ENCODE measurements around the gene GRIK4. TPM values are rescaled to one million over a fixed set of nuclear protein-coding genes. Genes with fewer than 3 reads are reported as not detected.

Gene GRIK4
- total and polyA plus RNA-seq, 8 donors: 0.76 to 10.1 (median 7.7) TPM

DNA sequence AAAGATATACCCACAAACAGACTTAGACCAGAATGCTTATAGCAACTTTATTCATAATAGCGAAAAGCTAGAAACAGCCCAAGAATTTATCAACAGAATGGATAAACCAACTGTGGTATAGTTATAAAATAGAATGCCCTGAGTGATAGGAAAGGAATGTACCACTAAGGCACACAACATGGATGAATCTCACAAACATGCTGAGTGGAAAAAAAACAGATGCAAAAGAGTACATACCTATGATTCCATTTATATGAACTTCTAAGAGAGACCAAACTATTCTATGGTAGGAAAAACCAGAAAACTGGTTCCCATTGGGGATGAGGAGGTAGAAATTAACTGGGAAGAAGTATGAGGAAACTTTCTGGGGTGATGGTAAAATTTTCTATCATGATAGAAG, 40.4 kb upstream of the GRIK4 start:
- H3K36me3 ChIP-seq: peaks cover 3 to 71% of the 10 kb centered on the region in 2 donors

DNA sequence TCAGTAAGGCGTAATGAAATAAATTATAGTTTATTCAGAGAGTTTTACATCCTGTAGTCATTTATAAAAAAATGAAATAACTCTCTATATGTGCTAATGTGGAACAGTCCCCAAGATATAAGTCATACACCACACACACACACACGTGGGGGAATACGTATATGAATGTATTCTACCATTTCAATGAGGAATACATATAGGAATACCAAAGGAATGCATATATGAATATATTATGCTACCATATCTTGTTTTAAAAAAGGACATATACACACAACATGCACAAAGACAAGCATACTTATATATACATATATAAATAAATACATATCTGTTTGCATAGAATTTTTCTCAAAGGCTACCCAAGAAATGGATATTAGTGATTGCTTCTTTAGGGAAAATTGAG, 39.6 kb upstream of the GRIK4 start:
- H3K4me1 ChIP-seq: no peaks in the 10 kb centered on the region

More for the DNA sequence above, 40.4 kb upstream of the GRIK4 start:
- H3K27ac ChIP-seq: no peak overlapping the region
- H3K9me3 ChIP-seq: no peaks in the 10 kb centered on the region
- TF ChIP-seq, protein P1, sequence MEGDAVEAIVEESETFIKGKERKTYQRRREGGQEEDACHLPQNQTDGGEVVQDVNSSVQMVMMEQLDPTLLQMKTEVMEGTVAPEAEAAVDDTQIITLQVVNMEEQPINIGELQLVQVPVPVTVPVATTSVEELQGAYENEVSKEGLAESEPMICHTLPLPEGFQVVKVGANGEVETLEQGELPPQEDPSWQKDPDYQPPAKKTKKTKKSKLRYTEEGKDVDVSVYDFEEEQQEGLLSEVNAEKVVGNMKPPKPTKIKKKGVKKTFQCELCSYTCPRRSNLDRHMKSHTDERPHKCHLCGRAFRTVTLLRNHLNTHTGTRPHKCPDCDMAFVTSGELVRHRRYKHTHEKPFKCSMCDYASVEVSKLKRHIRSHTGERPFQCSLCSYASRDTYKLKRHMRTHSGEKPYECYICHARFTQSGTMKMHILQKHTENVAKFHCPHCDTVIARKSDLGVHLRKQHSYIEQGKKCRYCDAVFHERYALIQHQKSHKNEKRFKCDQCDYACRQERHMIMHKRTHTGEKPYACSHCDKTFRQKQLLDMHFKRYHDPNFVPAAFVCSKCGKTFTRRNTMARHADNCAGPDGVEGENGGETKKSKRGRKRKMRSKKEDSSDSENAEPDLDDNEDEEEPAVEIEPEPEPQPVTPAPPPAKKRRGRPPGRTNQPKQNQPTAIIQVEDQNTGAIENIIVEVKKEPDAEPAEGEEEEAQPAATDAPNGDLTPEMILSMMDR (IDR thresholded peaks at IDR 0.05): no peak
- no peak overlapping the region for H3K4me3 ChIP-seq
- intact Hi-C loops (cut with DNase I): no loop called here
- ATAC-seq (no peak), DNase-seq (no peak)
- H3K4me1 ChIP-seq: no peaks in the 10 kb centered on the region
- H3K27me3 ChIP-seq: no peaks in the 10 kb centered on the region

DNA sequence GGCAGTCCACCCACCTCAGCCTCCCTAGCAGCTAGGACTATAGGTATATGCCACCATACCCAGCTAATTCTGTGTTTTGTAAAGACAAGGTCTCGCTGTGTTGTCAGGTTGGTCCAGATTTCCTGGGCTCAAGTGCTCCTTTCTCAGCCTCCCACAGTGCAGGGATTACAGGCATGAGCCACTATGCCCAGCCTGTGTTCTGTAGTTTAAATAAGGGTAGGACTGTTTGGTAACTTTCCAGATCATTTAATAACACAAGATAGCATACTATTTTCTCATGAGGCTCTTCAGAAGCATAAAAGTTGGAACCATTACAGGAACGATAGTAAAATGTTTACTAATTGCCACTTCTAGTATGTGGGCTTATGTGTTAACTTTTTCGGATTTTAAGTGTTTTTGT, 38.0 kb upstream of the GRIK4 start:
- H3K9me3 ChIP-seq: no peaks in the 10 kb centered on the region
- ATAC-seq (no peak), DNase-seq (no peak)
- intact Hi-C loops (cut with DNase I): no loop called here
- no peak overlapping the region for H3K27ac ChIP-seq
- no peak overlapping the region for H3K4me3 ChIP-seq
- H3K4me1 ChIP-seq: no peaks in the 10 kb centered on the region
- no peaks in the 10 kb centered on the region for H3K27me3 ChIP-seq
- peaks cover 5 to 67% of the 10 kb centered on the region in 2 donors for H3K36me3 ChIP-seq
- TF ChIP-seq, protein P1 (IDR thresholded peaks at IDR 0.05): no peak

More for the DNA sequence above, 39.6 kb upstream of the GRIK4 start:
- Histone ChIP-seq H3K9me3 (no peaks in the 10 kb centered on the region), H3K27me3 (no peaks in the 10 kb centered on the region), H3K36me3 (peaks cover 7 to 69% of the 10 kb centered on the region in 2 donors), H3K4me3 (no peak overlapping the region), H3K27ac (no peak overlapping the region)
- ATAC-seq (no peak), DNase-seq (no peak)
- TF ChIP-seq, protein P1 (IDR thresholded peaks at IDR 0.05): no peak
- intact Hi-C loops (cut with DNase I): no loop called here

DNA sequence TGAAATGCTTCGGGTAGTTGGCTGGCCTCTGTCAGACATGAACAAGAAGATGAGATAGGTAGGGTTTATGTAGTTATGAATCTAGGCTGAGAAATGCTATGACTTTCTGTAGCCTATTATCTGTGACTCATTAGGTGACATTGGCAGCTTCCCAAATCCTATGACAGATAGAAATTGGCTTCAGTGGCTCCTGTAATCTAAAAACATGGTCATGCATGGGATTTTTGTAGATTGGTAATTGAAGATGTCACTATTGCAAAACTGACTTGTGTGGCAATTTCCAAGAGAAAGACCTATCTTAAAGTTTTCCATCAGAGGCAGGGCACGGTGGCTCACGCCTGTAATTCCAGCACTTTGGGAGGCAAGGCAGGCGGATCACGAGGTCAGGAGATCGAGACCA, 29.4 kb upstream of the GRIK4 start:
- Histone ChIP-seq H3K4me1 (no peaks in the 10 kb centered on the region), H3K4me3 (no peak overlapping the region), H3K36me3 (peaks cover 0 to 75% of the 10 kb centered on the region in 2 donors), H3K27ac (no peak overlapping the region), H3K9me3 (no peaks in the 10 kb centered on the region), H3K27me3 (no peaks in the 10 kb centered on the region)
- ATAC-seq (no peak), DNase-seq (no peak)
- TF ChIP-seq, protein P1 (IDR thresholded peaks at IDR 0.05): no peak
- intact Hi-C loops (cut with DNase I): no loop called here

DNA sequence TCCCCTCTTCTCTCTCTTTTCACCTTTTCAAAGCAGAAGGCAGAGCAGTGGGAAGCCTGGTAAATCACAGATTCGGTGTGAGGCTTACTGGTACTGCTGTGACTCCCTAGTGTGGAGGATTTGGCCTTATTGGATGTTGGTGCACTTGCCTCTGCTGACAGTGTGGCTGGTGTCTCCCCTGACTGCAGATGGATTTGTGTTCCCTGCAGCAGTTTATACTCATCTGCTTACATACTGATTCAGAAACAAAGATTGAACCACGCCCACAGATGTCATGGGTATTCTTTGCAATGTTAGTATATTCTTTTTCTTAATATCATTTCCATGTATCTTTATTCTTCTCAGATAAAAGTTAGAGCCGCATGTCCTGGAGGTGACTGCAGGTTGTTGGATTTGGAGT, 26.8 kb upstream of the GRIK4 start:
- no peak overlapping the region for H3K27ac ChIP-seq
- H3K4me1 ChIP-seq: no peaks in the 10 kb centered on the region
- DNase-seq (no peak), ATAC-seq (no peak)
- H3K36me3 ChIP-seq: peaks cover 0 to 57% of the 10 kb centered on the region in 2 donors
- no peak overlapping the region for H3K4me3 ChIP-seq
- TF ChIP-seq, protein P1 (IDR thresholded peaks at IDR 0.05): no peak
- no peaks in the 10 kb centered on the region for H3K9me3 ChIP-seq
- H3K27me3 ChIP-seq: no peaks in the 10 kb centered on the region
- intact Hi-C loops (cut with DNase I): no loop called here
